Medulla oblongata (tissue), 1 donor: ENCODE measurements around the gene RETREG2.
"Not testable (repeated sequence)": the region's sequence is repeated elsewhere in the genome, so short reads cannot be mapped to it uniquely, and the experiment has no call there.

Source experiments
- DNase-seq: peaks from one replicate; pipeline ENCODE4 v3.0.0-alpha.2; 2015; ENCODE audit errors: extremely low spot score

Gene RETREG2

DNA sequence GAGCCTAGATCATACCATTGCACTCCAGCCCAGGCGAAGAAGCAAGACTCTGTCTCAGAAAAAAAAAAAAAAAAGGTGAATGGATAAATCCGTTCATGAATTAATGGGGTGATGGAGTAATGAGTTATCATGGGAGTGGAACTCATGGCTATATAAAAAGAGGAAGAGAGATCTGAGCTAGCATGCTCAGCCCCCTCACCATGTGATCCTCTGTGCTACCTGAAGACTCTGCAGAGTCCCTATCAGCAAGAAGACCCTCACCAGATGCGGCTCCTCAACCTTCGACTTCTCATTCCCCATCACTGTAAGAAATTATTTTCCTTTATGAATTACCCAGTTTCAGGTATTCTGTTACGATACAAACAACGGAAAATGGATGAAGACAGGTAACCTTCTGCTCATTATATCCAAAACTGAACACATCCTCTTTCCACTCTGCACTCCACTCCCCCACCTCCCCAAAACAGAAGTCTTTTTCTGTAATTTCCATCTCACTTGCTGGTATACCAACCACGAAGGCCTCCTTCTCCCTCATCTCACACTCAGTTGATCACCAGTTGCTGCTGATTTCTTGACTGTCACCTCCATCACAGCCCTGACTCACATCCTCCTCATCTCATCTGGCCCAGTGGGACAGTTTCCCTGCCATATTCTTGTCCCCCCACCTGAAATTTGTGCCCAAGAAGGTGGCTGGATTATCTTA lies 8.8 kb downstream of the RETREG2 start:
- no peak for DNase-seq

DNA sequence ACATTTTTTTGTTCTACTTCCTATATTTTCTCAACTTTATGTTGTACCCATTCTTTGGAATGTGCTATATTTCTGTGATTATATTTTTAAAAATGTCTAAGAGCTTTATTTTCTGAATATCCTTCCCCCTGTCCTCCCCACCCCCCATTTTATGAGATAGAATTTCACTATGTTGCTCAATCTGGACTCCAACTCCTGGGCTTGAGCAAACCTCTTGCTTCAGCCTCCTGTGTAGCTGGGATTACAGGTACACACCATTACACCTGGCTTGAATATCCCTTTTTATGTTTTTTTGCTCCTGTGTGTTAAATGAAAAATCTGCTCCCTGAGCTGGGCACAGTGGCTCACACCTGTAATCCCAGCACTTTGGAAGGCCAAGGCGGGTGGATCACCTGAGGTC lies 19.3 kb downstream of the RETREG2 start:
- DNase-seq = no peak

DNA sequence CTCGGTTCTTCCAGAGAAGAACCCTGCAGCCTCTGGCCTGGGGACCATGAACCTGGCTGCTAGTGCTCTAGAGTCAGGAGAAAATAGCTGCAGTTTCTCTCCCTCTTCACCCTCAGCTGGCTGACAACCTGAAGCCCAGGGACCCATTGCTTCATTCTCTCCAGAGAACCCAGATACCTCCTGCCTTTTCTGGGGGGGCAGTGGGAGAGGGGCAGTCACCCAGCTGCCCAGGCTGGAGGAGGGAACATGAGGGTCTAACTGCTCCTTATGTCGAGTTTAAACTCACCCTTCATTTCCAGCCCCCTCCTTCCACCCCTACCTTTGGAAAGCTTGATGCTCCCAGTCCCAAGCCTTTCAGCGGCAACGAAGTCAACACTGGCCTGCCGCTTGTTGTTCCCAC lies 20.9 kb downstream of the RETREG2 start:
- DNase-seq = no peak

DNA sequence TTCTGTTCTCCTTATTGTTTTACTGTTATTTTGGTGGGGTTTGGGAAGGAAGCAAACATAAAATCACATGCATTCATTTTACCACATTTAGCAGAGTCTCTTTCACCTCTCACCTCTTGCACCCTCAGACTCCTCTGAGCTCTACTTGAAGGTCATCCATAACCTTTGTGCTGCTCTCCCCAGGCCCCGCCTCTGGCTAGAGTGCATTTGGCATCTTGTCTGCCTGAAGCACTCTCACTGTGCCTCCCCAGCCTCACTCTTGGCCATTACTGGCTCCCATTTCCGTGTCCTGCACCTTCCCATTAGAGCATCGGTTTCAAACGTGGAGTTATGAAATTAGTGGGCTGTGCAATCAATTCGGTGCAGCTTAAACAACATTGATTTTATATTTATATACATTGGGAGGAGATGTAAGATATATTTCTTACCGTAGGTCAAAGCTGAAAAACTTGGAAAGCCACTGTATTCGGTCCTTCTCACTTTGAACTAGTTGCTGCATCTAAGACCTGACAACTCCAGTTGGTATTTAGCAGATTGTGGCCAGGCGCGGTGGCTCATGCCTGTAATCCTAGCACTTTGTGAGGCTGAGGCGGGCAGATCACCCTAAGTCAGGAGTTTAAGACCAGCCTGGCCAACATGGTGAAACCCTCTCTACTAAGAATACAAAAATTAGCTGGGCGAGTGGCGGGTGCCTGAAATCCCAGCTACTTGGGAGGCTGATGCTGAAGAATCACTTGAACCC lies 21.6 kb downstream of the RETREG2 start:
- DNase-seq = no peak

DNA sequence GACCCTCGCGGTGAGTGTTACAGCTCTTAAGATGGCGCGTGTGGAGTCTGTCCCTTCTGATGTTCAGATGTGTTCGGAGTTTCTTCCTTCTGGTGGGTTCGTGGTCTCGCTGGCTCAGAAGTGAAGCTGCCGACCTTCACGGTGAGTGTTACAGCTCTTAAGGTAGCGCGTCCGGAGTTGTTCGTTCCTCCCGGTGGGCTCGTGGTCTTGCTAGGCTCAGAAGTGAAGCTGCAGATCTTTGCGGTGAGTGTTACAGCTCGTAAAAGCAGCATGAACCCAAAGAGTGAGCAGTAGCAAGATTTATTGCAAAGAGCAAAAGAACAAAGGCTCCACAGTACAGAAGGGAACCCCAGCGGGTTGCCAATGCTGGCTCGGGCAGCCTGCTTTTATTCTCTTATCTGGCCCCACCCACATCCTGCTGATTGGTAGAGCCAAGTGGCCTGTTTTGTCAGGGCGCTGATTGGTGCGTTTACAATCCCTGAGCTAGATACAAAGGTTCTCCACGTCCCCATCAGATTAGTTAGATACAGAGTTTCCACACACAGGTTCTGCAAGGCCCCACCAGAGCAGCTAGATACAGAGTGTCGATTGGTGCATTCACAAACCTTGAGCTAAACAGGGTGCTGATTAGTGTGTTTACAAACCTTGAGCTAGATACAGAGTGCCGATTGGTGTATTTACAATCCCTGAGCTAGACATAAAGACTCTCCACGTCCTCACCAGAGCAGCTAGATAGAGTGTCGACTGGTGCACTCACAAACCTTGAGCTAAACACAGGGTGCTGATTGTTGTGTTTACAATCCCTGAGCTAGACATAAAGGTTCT lies 22.6 kb downstream of the RETREG2 start:
- DNase-seq = peak; percentile 47

DNA sequence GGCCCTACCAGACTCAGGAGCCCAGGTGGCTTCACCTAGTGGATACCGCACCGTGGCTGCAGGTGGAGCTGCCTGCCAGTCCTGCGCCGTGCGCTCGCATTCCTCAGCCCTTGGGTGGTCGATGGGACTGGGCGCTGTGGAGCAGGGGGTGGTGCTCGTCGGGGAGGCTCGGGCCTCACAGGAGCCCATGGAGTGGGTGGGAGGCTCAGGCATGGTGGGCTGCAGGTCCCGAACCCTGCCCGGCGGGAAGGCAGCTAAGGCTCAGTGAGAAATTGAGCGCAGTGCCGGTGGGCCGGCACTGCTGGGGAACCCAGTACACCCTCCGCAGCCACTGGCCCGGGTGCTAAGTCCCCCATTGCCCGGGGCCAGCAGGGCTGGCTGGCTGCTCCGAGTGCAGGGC lies 23.3 kb downstream of the RETREG2 start:
- not testable (repeated sequence) for DNase-seq

DNA sequence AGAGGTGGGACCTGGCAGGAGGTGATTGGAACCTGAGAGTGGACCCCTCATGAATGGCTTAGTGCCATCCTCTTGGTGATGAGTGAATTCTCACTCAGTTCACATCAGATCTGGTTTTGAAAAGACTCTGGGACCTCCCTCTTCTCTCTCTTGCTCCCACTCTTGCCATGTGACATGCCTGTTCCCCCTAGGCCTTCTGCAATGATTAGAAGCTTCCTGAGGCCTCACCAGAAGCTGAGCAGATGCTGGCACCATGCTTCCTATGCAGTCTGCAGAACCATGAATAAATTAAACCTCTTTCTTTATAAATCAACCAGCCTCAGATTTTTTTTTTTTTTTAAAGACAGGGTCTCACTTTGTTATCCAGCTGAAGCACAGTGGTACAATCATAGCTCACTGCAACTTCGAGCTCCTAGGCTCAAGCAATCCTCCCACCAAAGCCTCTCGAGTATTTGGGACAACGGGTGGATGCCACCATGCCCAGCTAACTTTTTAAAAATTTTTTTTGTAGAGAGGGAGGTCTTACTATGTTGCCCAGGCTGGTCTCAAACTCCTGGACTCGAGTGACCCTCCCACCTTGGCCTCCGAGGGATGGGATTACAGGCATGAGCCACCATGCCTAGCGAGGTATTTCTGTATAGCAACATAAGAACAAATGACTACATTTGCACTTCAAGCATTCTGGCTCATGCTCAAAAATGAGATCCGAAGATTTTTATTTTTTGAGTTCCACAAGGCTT lies 26.5 kb downstream of the RETREG2 start:
- DNase-seq = no peak

DNA sequence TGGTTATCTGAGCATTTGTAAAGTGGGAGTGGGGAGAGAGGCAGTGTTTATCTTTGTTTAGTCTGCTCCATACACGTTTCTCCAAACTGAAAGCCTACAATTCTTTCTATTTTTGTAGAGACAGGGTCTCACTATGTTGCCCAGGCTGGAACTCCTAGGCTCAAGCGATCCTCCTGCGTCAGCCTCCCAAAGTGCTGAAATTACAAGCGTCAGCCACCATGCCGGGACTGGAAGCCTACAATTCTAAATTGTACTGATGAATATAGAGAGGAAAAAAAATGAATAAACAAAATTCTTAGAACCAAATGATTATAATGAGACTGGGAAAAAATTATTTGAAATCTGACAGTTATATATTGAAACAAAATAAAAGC lies 27.1 kb downstream of the RETREG2 start:
- no peak for DNase-seq

DNA sequence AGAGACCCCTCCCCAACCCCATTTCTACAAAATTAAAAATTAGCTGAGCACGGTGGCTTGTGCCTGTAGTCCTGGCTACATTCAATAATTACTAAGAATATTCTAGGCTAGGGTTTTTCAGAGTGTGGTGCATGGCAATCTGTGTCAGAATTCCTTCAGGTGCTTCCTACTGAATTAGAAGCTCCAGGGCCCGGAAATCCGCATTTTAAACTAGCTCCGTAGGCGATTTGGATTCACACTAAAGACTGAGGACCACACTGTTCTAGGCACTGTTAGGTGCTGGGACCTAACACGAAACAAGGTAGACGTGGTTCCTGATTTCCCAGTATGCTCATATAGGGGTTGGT lies 27.9 kb downstream of the RETREG2 start:
- no peak for DNase-seq

DNA sequence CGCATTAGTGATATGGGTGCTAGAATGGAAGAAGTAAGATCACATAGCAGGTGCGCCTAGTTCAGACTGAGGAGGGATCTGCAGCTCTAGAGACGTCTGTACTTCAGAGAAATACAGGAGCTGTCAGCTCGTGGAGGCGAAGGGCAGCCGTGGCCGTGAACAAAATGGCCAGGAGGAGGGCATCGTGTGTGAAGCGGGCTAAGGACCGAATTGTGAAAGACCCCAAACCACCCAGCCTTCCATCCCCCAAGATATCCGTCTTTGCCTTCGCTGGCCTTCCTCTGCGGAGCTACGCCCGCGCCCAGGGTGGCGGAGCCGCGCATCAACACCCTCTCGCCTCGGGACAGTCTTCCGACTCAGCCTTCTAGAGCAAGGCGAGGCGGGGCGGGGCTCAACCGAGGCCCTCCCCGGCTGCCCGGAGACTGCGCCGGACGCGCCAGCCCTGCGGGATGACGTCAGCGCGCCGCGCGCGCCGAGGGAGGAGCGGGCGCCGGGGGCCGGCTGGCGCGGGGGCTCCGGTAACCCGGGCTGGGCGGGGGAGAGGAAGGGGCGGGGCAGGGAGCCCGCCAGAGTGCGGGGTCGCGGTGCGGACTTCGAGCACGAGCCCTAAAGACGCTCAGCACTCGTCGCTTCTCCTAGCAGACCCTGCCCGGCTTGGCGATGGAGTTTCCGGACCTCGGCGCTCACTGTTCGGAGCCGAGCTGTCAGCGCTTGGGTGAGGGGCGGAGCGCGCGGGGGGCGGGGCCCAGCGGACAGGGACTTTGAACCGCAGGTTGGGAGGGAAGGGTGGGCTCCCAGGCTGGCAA lies 28.5 kb downstream of the RETREG2 start, which contains the start of gene ZFAND2B:
TSS of gene ZFAND2B (plus strand) at position 455 of the 806 bp plus-strand sequence. CDS start at position 661, 206 bp downstream.
- peak; percentile 97 for DNase-seq

DNA sequence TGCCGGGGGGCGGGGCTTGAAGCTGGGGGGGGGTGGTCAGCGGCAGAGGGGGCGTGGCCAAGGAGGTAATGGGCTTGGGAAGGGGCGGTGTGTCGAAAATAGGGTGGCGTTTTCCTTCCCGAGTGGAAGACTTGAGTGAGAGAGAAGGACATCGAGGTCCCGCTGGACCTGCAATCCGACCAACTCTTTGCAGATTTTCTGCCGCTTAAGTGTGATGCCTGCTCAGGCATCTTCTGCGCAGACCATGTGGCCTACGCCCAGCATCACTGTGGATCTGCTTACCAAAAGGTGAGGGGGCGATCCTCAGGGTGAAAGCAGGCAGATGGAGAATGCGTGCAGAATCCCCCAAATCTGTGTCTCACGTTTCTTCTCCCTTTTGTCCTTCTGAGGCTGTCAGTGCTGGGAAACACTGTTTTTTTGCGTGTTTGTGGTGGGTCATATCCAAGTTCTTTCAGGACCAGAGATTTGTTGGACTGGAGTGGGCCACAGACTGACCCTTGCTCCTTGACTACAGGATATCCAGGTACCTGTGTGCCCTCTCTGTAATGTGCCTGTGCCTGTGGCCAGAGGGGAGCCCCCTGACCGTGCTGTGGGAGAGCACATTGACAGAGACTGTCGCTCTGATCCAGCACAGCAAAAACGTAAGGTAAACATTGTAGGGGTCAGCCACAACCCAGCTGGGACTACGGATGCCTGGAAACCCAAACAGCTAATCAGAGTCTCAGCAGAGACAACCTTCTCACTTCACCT lies 29.2 kb downstream of the RETREG2 start:
- peak; percentile 79 for DNase-seq

DNA sequence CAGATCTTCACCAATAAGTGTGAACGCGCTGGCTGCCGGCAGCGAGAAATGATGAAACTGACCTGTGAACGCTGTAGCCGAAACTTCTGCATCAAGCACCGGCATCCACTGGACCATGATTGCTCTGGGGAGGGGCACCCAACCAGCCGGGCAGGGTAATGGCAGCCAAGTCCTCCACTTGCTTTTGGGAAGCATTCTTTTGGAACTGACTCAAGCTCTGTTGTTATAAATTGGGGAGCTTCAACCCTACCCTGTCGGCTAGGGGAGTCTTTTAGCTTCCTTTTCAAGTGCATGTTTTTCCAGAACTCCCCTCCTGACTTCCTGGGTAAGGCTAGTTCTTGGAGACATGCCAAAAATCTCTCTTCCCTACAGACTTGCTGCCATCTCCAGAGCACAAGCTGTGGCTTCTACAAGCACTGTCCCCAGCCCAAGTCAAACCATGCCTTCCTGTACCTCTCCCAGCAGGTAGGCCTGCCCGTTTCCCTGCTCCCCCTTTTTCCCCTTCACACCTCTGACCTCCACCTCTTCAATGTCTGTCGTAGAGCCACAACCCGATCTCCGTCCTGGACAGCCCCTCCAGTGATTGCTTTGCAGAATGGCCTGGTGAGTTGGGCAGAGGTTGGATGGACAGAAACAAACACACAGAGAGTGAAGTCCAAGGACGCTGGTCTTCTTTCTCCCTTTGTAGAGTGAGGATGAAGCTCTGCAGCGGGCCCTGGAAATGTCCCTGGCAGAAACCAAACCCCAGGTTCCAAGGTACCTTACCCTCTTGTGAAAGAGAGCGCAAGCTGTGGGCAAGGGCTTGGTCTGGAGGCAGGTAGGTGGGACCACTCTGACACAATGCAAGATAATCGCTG lies 30.0 kb downstream of the RETREG2 start:
- DNase-seq = peak; percentile 35

DNA sequence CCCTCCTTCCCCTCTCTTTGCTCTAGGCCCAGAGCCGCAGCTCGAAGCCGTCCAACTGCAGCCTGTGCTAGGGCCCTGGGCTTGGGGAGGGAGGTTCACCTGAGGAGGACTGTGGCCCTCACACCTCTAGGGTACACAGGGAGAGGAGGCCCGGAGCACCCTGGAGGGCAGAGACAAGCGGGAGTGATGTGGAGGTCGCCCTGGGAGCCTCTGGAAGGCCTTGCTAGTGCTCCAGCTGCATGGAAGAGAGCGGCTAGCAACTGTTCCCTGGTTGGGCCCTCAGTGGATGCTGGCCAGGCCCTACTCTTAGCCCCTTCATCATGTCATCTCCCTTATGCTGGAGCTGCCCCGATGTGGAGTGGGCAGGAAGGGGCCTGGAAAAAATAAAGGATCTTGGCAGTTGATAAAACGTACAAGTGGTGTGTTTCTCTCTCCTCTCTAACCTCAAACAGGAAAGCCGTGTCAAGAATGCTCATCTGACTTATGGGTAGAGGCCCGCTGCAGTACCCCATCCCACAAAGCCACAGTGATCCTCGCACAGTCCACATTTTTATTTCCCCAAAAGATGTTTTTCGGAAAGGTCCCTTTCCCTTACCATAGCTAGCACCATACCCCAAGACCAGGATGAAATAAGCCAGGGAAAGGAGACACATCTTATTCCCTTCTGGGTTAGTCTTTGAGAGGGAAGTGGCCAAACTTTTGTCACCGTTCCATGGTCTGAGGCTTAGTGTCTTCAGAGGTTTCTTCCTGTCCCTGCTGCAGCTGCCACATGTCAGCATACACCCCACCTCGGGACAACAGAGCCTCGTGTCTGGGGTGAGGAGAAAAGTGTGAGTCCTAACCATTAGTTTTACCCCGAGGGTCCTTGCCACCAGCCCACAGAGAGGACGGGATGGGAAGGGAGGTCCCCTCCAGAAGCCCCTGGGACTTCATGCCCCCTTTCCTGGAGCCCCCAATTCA lies 31.4 kb downstream of the RETREG2 start:
- DNase-seq = no peak

DNA sequence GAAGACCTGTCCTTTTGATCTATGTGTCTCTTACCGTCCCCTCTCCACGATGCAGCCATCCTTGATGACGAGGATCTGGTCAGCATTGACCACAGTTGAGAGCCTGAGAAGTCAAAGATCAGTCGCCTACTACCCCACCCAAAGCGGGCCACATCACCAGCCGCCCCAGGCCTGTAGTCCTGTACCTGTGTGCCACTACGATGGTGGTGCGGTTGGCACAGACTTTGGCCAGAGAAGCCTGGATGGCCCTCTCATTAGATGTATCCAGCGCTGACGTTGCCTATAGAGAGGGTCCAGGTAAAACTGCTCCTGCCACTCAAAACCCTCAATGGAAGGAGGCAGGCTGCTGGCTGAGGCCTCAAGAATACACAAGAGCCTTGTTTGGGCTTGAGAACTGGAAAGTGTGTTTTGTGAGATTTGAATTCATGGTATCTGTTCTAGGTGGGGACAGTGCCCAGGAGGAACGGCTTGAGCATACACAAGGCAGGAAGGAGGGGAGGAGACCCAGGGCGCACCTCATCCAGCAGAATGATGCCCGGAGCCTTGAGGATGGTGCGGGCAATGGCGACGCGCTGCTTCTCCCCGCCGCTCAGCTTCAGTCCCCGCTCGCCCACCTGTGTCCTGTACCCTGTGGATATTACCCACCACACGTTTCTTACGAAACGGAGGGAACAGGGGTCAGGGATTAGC lies 32.3 kb downstream of the RETREG2 start:
- DNase-seq = no peak

DNA sequence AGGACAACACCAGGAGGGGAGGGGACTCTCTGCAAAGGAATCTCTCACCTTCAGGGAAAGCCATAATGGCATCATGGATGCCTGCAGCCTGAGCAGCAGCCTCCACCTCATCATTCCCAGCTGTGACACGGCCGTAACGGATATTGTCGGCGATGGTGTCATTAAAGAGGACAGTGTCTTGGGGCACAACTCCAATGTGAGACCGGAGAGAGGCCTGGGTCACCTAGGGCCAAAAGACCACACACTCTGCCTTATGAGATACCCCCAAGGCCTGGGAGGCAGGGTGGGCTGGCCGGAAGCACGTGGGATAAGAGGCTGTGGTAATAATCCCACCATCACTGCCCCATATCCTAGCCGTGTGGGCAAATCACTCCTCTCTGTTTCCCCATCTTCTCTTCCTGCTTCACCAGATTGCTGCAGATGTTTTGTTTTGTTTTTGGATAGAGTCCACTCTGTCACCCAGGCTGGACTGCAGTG lies 32.8 kb downstream of the RETREG2 start:
- DNase-seq = no peak

DNA sequence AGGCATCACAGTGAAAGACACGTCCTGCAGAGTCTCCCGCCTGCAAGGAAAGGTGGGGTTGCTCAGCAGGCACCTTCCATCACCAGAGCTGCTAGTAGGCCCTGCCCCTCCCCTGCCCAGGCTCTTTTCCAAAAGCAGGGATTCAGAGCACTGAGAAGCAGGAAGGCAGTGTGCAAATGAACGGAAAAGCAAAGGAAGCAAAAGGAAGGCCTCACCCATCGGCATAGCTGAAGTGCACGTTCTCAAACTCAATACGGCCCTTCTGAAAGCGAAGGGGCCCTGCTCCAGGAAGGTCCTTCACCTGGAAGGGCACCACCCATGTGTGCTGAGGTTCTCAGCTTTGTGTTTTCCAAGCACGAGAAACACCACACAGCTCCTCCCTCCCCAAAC lies 34.9 kb downstream of the RETREG2 start:
- DNase-seq = no peak

DNA sequence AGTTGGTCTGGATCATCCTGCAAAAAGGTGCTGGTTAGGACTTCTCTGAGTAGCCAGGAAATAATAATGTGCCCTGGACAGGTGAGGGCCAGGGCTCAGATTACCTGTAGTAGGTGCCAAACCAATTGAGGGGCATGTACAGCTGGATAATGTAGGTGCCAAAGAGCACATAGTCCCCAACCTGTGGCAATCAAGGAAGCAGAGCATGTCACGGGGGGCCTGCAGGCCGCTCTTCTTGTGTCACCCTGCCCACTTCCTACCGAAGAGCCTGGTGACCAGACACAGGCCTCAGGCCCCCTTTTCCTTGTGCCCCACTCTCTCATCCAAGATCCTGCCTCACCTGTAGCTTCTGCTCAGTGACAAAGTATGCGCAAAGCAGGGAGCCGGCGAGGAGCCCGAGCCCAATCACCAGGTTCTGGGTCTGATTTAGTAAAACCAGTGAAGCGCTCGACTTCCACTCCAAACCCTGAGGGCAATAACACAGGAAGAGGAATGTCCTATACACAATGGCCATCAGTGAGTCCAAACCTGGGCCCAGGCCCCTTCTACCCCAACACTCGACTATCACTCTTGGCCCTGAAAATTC lies 35.5 kb downstream of the RETREG2 start:
- DNase-seq = no peak
